ENCODE results near the gene SLC38A8.
A peak's percentile ranks its signal among the peaks of the same experiment; 100 is the strongest.

The SLC38A8 gene

DNA sequence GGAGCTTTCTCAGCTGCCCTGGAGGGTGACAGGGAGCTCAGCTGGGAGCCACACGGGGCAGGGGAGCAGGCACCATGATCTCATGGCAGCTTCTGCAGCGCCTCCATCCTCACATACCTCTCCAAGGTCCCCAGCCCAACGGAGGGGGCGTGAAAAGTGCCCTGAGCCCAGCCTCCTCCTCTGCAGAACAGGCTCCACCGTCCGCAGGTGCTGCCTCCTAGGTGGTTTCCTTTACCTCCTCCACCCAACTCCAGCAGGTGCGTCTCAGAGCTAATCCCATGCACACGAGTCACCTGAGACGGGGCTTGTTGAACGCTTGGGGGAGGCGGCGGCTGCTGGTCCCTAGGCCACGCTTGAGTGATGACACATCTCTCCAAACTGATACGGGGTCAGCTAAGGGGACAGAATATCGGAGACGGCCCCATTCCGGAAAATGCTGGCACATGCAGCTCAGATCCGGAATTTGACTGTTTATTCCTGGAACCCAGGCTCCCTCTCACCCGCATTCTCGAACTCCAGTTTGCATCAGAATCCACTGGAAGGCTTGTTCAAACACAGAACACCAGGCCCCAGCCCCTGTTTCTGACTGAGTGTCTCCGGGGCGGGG, 387 bp upstream of the SLC38A8 start:
- no peaks in the 10 kb centered on the region for H3K36me3 ChIP-seq (ENCODE audit: insufficient read depth, low read length)
- H3K9me3 ChIP-seq (ENCODE audit: low read length): no peaks in the 10 kb centered on the region
- peaks cover 16% of the 10 kb centered on the region for H3K4me1 ChIP-seq (ENCODE audit: insufficient read depth, low read length)
- H3K27me3 ChIP-seq (ENCODE audit: insufficient read depth, low read length): no peaks in the 10 kb centered on the region
- no peak overlapping the region for H3K4me3 ChIP-seq (ENCODE audit: low read length)
- H2AFZ ChIP-seq (ENCODE audit: low read depth, low read length): peak overlapping the region; percentile 20

DNA sequence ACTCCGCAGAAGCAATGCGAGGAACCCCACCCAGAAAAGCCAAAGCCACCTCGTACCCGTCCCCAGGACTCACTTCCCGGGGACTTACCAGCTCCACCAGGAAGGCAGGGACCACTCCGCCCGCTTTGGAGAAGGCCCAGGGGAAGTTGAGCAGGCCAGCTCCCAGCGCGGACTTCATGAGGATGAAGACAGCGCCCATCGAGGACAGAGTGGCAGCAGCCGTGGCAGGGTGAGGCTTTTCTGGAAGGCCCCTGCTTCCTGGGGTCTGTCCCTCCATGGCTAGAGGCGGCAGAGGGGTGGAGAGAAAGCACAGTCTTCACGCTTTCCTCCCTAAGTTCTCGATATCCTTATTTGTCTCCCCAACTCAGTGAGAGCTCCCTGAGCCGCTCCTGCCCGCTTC, 714 bp downstream of the SLC38A8 start:
- Histone ChIP-seq H3K36me3 (ENCODE audit: insufficient read depth, low read length) (no peaks in the 10 kb centered on the region), H3K4me1 (ENCODE audit: insufficient read depth, low read length) (peaks cover 13% of the 10 kb centered on the region), H2AFZ (ENCODE audit: low read depth, low read length) (no peak overlapping the region)

DNA sequence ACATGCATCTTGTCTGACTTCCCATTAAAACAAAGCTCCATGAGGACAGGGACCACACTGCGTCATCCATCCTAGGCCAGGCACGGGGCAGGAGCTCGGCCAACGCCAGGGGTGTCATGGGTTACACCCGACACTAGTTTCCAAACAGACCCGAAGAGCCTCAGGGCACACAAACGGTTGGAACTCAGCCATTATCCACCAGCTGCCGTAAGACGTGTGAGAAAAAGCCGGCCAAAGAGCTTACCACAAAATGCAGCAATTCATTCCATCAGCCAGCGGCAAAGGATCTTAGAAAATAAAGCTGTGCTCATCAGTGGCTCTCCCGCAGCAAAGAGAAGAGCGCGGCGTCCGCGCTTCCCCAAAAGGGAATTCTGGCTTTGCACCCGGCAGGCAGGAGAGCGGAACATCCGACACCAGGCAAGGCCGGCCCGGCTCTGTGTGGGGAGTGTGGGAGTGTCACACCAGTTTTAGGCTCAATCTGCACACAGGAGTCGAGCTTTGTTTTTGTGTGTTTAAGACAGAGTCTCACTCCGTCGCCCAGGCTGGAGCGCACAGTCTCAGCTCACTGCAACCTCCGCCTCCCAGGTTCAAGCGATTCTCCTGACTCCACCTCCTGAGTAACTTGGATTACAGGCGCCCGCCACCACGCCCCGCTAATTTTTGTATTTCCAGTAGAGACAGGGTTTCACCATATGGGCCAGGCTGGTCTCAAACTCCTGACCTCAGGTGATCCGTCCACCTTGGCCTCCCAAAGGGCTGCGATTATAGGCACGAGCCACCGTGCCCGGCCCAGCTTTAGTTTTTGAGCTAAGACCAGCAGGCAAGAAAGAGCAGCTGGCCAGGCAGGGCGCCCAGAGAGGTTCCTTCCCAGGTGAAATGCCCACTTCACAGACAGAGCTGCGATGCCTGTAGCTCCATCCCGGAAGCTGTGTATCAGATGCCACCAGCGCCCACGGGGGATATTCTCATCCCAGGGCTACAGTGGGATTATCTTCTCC, 1.5 kb downstream of the SLC38A8 start:
- Histone ChIP-seq H3K4me3 (ENCODE audit: low read length) (no peak overlapping the region), H3K27me3 (ENCODE audit: insufficient read depth, low read length) (no peaks in the 10 kb centered on the region), H2AFZ (ENCODE audit: low read depth, low read length) (no peak overlapping the region), H3K36me3 (ENCODE audit: insufficient read depth, low read length) (no peaks in the 10 kb centered on the region), H3K4me1 (ENCODE audit: insufficient read depth, low read length) (peaks cover 13% of the 10 kb centered on the region), H3K9me3 (ENCODE audit: low read length) (peaks cover 2% of the 10 kb centered on the region)

More for the DNA sequence above, 714 bp downstream of the SLC38A8 start:
- Histone ChIP-seq H3K27me3 (ENCODE audit: insufficient read depth, low read length) (no peaks in the 10 kb centered on the region), H3K4me3 (ENCODE audit: low read length) (no peak overlapping the region), H3K9me3 (ENCODE audit: low read length) (no peaks in the 10 kb centered on the region)

DNA sequence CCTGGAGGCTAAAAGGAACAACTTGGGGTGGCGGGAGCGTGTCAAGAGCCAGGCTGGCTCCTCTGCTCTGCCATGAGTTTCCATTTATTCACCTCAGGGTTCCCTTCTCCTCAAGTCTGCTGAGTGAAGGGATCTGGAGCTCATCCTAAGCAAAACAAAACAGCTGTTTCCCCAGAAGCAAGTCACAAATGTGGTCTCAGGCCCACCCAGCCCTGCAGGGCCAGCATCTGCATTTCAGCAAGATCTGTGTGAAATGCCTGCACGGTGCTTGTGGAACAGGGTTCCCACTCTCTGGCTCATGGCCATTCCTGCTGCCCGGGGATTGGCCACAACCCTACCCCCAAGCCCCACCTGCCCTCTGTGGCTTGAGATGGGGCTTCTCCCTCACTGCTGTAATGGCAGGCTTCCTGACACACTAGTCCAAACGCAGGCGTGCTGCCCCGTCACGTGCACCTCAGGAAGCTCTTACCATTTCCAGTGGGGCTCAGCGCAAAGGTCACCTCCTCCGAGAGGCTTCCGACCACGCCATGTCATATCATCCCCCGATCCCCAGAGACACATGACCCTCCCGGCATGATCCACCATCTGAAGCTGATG, 2.3 kb downstream of the SLC38A8 start:
- Histone ChIP-seq H3K4me1 (ENCODE audit: insufficient read depth, low read length) (peaks cover 13% of the 10 kb centered on the region), H2AFZ (ENCODE audit: low read depth, low read length) (no peak overlapping the region), H3K36me3 (ENCODE audit: insufficient read depth, low read length) (no peaks in the 10 kb centered on the region), H3K4me3 (ENCODE audit: low read length) (no peak overlapping the region), H3K27me3 (ENCODE audit: insufficient read depth, low read length) (no peaks in the 10 kb centered on the region), H3K9me3 (ENCODE audit: low read length) (peaks cover 4% of the 10 kb centered on the region)

DNA sequence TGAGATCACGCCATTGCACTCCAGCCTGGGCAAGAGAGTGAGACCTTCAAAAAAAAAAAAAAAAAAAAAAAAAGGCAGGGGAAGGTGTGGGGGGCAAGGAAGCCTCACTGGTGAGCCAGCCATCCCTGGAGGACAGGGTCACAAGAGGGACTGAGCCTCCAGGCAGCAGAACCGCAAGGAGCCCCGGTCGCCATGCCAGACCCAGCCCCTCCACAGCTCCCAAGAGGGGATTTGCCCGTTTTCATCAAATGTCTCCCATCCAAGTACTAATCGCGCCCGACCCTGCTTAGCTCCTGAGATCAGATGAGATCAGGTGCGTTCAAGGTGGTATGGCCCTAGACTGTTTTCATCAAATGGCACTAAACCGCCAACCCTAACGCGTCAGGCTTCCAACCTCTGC, 2.9 kb downstream of the SLC38A8 start:
- H3K36me3 ChIP-seq (ENCODE audit: insufficient read depth, low read length): no peaks in the 10 kb centered on the region
- H3K4me1 ChIP-seq (ENCODE audit: insufficient read depth, low read length): peaks cover 13% of the 10 kb centered on the region
- H3K27me3 ChIP-seq (ENCODE audit: insufficient read depth, low read length): no peaks in the 10 kb centered on the region
- no peak overlapping the region for H2AFZ ChIP-seq (ENCODE audit: low read depth, low read length)
- no peak overlapping the region for H3K4me3 ChIP-seq (ENCODE audit: low read length)
- H3K9me3 ChIP-seq (ENCODE audit: low read length): peaks cover 4% of the 10 kb centered on the region

DNA sequence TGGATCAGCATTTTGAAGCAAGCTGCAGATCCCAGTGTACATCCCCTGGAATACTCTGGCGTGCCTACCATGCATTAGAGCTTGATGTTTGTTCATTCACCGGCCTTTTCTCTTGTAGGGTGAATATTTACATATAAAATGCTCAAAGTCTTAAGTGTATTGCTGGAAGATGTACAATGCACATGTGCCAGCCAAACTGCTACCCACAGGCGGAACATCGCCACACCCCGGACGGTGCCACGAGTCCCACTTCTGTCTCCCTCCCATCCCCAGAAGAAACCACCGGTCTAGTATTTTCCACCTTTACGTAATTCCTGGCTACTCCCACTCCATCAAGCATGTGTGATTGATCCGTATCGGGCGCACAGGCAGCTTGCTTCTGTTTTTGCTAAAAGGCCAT, 4.1 kb downstream of the SLC38A8 start:
- no peaks in the 10 kb centered on the region for H3K27me3 ChIP-seq (ENCODE audit: insufficient read depth, low read length)
- no peak overlapping the region for H3K4me3 ChIP-seq (ENCODE audit: low read length)
- no peaks in the 10 kb centered on the region for H3K36me3 ChIP-seq (ENCODE audit: insufficient read depth, low read length)
- no peak overlapping the region for H2AFZ ChIP-seq (ENCODE audit: low read depth, low read length)
- peaks cover 4% of the 10 kb centered on the region for H3K9me3 ChIP-seq (ENCODE audit: low read length)
- peaks cover 5% of the 10 kb centered on the region for H3K4me1 ChIP-seq (ENCODE audit: insufficient read depth, low read length)

DNA sequence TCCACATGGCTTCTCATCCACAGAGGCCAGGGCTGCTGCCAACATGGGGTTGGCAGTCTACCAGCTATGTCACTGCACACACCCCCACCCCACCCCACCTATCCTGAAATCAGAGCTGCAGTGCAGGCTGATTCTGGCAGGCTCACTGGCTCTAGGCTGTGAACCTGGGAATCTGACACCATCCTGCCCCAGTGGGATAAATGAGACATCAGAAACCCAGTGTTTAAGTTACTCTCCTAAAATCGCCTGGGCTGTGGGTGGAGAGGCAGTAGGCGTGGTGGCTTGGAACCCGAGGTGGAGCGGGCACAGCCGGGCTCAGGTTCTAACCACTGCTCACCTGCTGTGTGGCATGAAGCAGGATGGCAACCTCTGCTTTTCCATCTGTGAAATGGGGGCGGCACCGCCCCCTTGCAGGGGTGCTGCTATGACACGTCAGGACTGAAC, 5.6 kb downstream of the SLC38A8 start:
- H3K4me3 ChIP-seq (ENCODE audit: low read length): no peak overlapping the region
- no peaks in the 10 kb centered on the region for H3K27me3 ChIP-seq (ENCODE audit: insufficient read depth, low read length)
- H3K36me3 ChIP-seq (ENCODE audit: insufficient read depth, low read length): no peaks in the 10 kb centered on the region

DNA sequence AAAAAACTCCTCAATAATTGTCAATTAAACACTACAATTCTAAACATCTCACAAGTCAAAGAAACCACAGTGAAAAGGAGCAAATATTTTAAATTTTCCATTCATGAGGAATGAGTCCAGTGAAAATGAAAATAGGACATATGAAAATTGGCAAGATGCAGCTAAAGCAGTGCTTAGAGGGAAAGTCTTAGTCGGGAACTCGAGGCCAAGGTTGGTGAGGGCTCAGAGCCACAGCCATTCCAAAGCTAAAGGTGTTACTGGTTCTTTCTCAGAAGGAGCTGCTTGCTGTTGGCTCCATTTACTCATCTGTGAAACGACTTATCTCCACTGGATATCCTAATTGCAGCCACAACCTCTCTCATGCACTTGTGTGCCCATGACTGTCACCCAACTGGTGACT, 6.5 kb downstream of the SLC38A8 start:
- H3K4me1 ChIP-seq (ENCODE audit: insufficient read depth, low read length): peaks cover 14% of the 10 kb centered on the region
- no peaks in the 10 kb centered on the region for H3K36me3 ChIP-seq (ENCODE audit: insufficient read depth, low read length)
- peaks cover 4% of the 10 kb centered on the region for H3K9me3 ChIP-seq (ENCODE audit: low read length)
- H3K4me3 ChIP-seq (ENCODE audit: low read length): no peak overlapping the region
- H3K27me3 ChIP-seq (ENCODE audit: insufficient read depth, low read length): no peaks in the 10 kb centered on the region
- no peak overlapping the region for H2AFZ ChIP-seq (ENCODE audit: low read depth, low read length)

More for the DNA sequence above, 5.6 kb downstream of the SLC38A8 start:
- Histone ChIP-seq H3K9me3 (ENCODE audit: low read length) (peaks cover 4% of the 10 kb centered on the region), H2AFZ (ENCODE audit: low read depth, low read length) (no peak overlapping the region), H3K4me1 (ENCODE audit: insufficient read depth, low read length) (peaks cover 10% of the 10 kb centered on the region)

DNA sequence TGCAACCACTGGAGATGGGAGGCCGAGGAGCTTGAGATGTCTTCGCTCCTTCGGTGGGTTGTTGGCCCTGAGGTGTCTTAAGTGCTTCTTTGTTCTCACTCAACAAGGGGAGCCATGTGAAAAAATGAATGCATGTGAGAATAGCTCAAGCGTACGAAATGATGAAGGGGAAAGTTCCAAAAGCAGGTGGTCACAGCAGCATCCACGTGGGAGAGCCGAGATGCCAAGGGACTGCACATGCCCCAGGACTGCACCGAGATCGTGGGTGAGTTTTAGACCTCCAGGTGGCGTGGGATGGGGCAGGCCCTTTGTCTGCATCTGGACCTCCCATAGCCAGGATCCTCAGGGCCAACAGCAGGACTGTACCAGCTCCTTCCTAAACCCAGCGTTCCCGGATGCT, 8.1 kb downstream of the SLC38A8 start:
- Histone ChIP-seq H3K4me1 (ENCODE audit: insufficient read depth, low read length) (peaks cover 14% of the 10 kb centered on the region), H3K36me3 (ENCODE audit: insufficient read depth, low read length) (no peaks in the 10 kb centered on the region), H2AFZ (ENCODE audit: low read depth, low read length) (no peak overlapping the region), H3K9me3 (ENCODE audit: low read length) (peaks cover 4% of the 10 kb centered on the region), H3K27me3 (ENCODE audit: insufficient read depth, low read length) (no peaks in the 10 kb centered on the region), H3K4me3 (ENCODE audit: low read length) (no peak overlapping the region)

DNA sequence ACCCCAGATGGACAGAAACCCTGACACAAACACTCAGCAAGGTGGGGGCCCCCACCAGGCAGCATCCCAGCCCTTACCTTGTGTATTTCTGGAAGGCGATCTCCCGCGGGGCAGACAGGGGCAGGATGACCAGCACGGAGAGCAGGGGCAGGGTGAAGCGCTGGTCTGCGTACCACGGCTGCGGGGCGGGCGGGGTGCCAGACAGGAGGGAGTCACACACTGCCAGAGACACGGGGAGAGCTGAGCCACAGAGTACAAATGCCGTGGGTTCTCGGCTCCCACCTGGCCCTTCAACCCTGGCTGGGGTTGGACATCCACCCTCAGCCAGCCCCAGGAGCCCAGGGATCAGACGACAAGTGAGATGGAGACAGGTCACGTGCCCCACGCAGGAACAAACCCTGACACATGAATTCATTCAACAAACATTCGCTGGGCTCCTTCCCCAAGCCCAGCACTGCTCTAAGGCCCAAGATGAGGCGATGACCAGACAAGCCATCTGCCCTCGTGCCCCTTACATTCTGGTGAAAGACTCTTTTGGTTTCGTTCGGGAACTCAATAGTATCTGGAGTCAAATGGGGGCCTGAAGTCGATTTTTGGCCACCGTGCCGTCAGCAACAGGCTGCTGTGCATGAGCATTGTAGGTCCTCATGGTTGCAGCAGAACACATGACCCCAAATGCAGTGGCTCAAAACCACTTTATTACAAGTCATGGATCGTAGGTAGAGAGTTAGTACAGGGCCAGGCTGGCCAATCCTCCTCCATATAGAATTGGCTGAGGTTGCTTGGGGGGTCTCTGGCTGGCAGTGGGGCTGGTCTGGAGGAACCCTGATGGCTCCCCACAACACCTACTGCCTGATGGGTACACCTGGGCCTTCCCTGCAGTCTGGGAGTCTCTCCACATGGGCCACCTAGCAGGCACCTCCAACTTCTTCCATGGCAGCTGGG, 9.1 kb downstream of the SLC38A8 start:
- H3K27me3 ChIP-seq (ENCODE audit: insufficient read depth, low read length): no peaks in the 10 kb centered on the region
- H3K4me3 ChIP-seq (ENCODE audit: low read length): no peak overlapping the region
- no peaks in the 10 kb centered on the region for H3K36me3 ChIP-seq (ENCODE audit: insufficient read depth, low read length)
- H2AFZ ChIP-seq (ENCODE audit: low read depth, low read length): no peak overlapping the region
- peaks cover 14% of the 10 kb centered on the region for H3K4me1 ChIP-seq (ENCODE audit: insufficient read depth, low read length)
- H3K9me3 ChIP-seq (ENCODE audit: low read length): peaks cover 4% of the 10 kb centered on the region

DNA sequence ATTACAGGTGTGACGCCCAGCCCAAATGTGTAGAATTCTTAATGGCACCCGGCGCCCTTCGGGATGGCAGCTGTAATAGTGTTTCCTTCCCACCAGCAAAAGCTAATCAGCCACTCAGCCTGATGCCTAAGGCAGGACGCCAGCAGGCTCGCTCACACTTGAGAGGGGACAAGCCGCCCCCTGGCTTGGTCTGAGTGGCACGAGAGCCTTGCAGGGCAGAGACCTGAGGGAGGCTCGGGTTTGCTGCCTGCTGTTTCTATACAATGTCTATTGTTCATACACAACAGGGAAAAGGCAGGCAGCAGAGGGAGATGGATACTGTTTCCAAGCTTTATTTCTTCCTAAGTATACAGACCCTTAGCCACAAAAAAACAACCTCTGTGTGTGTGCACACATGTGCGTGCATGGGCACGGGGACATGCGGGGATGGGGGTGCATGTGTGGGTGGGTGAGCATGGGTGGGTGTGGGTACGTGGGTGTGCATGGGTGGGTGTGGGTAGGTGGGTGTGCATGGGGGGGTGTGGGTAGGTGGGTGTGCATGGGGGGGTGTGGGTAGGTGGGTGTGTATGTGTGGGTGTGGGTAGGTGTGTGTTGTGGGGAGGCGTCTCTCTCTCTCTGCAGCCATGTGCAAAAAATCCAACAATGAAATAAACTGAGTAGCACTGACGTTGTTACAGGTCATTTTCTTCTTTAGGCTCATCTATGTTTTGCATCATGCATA, 10.0 kb downstream of the SLC38A8 start:
- Histone ChIP-seq H3K4me3 (ENCODE audit: low read length) (no peak overlapping the region), H3K4me1 (ENCODE audit: insufficient read depth, low read length) (peaks cover 20% of the 10 kb centered on the region), H3K36me3 (ENCODE audit: insufficient read depth, low read length) (no peaks in the 10 kb centered on the region), H3K27me3 (ENCODE audit: insufficient read depth, low read length) (no peaks in the 10 kb centered on the region), H3K9me3 (ENCODE audit: low read length) (peaks cover 4% of the 10 kb centered on the region), H2AFZ (ENCODE audit: low read depth, low read length) (no peak overlapping the region)

DNA sequence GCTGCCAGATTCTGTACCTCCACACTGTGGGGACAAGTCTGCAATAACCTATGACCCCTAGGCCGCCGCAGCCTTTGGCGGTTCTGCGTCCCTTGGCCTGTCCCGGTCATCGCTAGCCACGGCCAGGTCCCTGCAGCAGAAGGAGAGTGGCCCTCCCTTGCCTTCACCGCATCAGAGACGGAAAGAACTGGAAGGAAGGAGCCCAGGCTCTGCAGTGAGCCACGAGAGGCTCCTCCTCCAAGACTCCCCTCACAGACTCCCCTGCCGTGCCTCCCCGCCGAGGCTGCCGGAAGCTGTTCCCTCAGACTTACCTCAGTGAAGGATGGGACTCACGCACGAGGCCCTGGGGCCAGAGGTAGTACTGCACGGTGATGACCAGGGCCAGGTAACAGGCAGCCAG, 11.0 kb downstream of the SLC38A8 start:
- Histone ChIP-seq H2AFZ (ENCODE audit: low read depth, low read length) (no peak overlapping the region), H3K27me3 (ENCODE audit: insufficient read depth, low read length) (no peaks in the 10 kb centered on the region), H3K4me1 (ENCODE audit: insufficient read depth, low read length) (peaks cover 30% of the 10 kb centered on the region), H3K4me3 (ENCODE audit: low read length) (no peak overlapping the region), H3K36me3 (ENCODE audit: insufficient read depth, low read length) (no peaks in the 10 kb centered on the region), H3K9me3 (ENCODE audit: low read length) (peaks cover 3% of the 10 kb centered on the region)
